GM13976 (cell line): ENCODE measurements around the gene REXO5.
"Not testable (repeated sequence)": the region's sequence is repeated elsewhere in the genome, so short reads cannot be mapped to it uniquely, and the experiment has no call there.

Source experiments
- DNase-seq: peaks from one replicate; pipeline ENCODE4 v3.0.0; 2012; ENCODE audit warnings: low spot score
- in situ Hi-C: fragments of 300-500 bp; cut with MboI; formaldehyde crosslinking; loops from one replicate; pipeline ENCODE4 v1.12.0; 2022; ENCODE audit warnings: low sequenced_read_pairs, mixed read lengths, inconsistent platforms; ENCODE audit not compliant: unreplicated experiment
- TF ChIP-seq, protein P1 (sequence below): IDR thresholded peaks from 2 replicates; pipeline ENCODE4 v1.5.1; 2012; ENCODE audit warnings: borderline replicate concordance, mild to moderate bottlenecking; ENCODE audit not compliant: insufficient read depth; ENCODE audit errors: extremely low read depth, missing control alignments, control extremely low read depth

The REXO5 gene, protein sequence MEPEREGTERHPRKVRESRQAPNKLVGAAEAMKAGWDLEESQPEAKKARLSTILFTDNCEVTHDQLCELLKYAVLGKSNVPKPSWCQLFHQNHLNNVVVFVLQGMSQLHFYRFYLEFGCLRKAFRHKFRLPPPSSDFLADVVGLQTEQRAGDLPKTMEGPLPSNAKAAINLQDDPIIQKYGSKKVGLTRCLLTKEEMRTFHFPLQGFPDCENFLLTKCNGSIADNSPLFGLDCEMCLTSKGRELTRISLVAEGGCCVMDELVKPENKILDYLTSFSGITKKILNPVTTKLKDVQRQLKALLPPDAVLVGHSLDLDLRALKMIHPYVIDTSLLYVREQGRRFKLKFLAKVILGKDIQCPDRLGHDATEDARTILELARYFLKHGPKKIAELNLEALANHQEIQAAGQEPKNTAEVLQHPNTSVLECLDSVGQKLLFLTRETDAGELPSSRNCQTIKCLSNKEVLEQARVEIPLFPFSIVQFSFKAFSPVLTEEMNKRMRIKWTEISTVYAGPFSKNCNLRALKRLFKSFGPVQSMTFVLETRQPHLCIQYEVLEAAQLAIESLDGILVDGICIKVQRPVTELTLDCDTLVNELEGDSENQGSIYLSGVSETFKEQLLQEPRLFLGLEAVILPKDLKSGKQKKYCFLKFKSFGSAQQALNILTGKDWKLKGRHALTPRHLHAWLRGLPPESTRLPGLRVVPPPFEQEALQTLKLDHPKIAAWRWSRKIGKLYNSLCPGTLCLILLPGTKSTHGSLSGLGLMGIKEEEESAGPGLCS

DNA sequence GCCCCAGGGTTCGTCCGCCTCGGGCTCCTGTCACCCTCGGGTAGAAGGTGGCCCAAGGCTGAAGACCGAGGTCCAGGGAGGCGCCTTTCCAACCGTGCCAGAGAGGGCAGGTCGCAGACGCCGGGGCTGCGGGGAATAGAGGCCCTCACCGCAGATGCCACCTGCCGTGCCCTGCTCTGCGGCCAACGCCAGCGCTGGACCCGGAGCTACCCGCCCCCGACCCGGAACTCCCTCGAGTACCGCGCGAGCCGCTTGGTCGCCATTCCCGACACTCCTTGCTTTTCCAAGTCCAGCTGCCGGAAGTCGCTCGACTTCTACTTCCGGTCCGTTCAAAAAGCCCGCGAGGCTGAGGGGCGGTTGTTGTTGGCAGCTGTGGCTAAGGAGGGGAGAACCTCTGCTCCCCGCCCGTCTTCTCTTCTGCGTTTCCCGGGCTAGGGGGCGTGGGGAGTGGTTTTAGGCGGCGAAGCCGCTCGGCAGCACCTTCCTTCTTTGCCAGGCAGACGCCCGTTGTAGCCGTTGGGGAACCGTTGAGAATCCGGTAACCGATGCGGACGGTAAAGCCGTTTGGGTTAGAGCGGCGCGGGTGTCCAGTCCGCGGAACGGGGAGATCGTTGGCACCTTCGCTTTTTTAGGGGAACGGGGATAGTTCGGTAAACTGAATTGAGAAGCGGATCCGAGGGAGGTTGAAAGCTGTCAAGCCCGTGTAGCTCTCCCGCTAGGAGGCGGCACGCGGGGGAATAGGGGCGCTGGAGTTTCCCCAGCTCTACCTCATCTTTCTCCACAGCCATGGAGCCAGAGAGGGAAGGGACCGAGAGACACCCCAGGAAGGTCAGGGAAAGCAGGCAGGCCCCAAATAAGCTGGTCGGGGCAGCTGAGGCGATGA lies at the start of gene REXO5, which contains the start of gene ERI2:
Gene REXO5 (plus strand): TSS at position 360 of the 883 bp plus-strand sequence. CDS start 427 bp downstream, at position 787.
Gene ERI2 (minus strand): TSS at position 305 of the 883 bp plus-strand sequence. CDS start 42 bp downstream, at position 263.
- TF ChIP-seq, protein P1, sequence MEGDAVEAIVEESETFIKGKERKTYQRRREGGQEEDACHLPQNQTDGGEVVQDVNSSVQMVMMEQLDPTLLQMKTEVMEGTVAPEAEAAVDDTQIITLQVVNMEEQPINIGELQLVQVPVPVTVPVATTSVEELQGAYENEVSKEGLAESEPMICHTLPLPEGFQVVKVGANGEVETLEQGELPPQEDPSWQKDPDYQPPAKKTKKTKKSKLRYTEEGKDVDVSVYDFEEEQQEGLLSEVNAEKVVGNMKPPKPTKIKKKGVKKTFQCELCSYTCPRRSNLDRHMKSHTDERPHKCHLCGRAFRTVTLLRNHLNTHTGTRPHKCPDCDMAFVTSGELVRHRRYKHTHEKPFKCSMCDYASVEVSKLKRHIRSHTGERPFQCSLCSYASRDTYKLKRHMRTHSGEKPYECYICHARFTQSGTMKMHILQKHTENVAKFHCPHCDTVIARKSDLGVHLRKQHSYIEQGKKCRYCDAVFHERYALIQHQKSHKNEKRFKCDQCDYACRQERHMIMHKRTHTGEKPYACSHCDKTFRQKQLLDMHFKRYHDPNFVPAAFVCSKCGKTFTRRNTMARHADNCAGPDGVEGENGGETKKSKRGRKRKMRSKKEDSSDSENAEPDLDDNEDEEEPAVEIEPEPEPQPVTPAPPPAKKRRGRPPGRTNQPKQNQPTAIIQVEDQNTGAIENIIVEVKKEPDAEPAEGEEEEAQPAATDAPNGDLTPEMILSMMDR, result peak; percentile 61
- peak; percentile 94 for DNase-seq
- in situ Hi-C loops, result no loop called here

DNA sequence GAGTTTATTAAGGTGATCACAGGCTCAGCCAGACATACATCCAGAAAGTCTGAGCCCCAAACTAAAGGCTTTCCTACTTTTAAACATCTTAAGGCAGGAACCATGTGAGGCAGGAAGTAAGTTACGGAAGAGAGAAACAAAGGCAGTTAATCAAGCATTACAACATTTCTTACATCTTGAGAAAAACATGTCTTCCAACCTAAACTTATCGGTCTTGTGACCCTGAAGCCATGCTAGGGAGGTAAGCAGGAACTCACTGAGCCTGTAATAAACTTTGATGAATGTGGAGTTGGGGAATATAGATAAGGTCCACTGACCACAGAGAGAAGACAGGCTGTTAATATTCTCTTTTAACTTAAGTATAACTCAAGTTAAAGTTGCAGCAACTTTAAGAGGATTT lies 46.0 kb upstream of the REXO5 start:
- DNase-seq, result no peak
- TF ChIP-seq, protein P1, result no peak
- in situ Hi-C loops, result no loop called here

DNA sequence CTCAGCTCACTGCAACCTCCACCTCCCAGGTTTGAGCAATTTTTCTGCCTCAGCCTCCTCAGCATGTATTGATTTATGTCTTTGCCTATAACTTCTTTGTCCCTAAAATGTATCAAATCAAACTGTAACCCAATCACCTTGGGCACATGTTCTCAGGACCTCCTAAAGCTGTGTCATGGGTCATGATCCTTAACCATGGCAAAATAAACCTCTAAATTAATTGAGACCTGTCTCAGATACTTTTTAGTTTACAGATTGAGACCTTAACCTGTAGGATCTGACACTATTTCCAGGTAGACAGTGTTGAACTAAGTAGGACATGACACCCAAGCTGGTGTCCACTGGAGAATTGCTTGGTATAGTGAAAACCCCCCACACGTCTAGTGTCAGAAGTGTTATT lies 45.2 kb upstream of the REXO5 start:
- in situ Hi-C loops, result no loop called here
- DNase-seq, result no peak
- TF ChIP-seq, protein P1, result no peak

DNA sequence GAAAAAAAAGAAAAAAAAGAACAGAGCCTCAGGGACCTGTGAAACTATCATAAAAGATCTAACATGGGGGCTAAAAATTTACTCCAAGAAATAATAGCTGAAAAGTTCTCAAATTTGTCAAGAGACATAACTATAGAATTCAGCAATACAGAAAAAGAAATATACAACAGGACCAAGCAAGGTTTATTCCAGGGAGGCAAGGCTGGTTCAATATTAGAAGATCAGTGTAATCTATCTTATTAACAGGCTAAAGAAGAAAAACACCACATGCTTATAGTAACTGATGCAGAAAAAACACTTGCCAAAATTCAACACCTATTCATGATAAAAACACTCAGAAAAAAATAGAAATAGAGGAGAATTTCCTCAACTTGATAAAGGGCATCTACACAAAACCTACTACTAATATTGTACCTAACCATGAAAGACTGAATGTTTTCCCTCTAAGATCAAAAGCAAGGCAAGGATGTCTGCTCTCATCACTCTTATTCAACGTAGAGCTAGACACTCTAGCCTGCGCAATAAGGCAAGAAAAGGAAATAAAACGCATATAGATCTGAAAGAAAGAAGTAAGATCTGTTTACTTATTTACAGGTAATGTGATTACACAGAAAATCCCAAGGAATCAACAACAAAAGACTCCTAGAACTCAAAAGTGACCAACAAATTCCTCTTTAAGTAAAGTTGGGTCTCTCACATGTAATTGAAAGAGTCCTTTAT lies 43.8 kb upstream of the REXO5 start:
- in situ Hi-C loops, result no loop called here
- TF ChIP-seq, protein P1, result no peak
- no peak for DNase-seq

DNA sequence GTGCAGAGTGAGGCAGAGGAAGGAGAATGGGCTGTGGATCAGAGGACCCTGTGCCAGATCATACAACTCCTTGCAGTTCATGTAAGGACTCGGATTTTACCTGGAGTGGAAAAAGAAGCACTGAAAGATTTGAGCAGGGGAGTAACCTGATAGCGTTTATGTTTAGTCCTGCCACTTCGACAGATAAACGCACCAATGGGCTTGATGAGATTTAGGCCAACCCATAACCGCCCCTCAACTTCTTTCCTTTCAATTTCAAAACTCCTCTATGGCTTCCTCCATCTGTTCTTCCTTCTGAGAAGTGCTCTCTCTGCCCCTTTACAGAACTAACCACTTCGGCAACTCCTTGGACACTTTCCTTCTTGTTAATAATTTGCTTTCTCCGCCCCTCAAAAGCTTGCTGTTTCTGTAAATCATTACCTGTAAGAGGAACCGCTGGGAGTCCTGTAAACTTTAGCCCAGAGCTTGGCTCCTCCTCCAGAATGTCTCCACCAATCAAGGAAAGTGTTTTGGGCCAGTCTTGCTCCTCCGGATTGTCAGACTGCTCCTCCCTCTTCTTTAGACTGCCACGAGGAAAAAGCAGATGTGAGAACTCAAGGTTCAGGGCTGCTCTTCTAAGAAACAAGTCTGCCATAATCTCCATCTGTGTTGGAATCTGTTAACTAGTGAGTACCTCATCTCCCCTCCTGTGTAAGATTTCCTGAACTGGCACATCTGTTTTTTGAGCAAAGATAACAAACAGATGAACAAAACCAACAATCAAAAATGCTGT lies 42.7 kb upstream of the REXO5 start, which contains the start of gene ACSM3:
Gene ACSM3 (plus strand): TSS at position 554 of the 772 bp plus-strand sequence. CDS start 6,021 bp downstream, outside the sequence.
- in situ Hi-C loops, result no loop called here
- peak; percentile 76 for DNase-seq

DNA sequence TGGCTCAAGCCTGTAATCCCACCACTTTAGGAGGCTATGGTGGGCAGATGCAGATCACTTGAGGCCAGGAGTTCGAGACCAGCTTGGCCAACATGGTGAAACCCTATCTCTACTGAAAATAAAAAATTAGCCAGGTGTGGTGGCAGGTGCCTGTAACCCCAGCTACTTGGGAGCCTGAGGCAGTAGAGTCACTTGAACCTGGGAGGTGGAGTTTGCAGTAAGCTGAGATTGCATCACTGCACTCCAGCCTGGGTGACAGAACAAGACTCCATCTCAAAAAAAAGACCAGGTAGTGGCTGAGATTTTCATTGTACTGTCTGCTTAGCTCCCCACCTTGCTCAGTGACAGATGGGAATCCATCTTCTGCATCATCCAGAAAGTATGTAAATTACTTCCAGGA lies 41.9 kb upstream of the REXO5 start:
- DNase-seq, in situ Hi-C loops: not testable (repeated sequence)

More for the DNA sequence above, 42.7 kb upstream of the REXO5 start, which contains the start of gene ACSM3:
- TF ChIP-seq, protein P1, result no peak
